ENCODE results near the gene RAB6B. TPM values are rescaled to one million over a fixed set of nuclear protein-coding genes. Genes with fewer than 3 reads are reported as not detected.

RAB6B gene
- total RNA-seq, 1 experiment from 2014 or later, result 0.30 TPM

DNA sequence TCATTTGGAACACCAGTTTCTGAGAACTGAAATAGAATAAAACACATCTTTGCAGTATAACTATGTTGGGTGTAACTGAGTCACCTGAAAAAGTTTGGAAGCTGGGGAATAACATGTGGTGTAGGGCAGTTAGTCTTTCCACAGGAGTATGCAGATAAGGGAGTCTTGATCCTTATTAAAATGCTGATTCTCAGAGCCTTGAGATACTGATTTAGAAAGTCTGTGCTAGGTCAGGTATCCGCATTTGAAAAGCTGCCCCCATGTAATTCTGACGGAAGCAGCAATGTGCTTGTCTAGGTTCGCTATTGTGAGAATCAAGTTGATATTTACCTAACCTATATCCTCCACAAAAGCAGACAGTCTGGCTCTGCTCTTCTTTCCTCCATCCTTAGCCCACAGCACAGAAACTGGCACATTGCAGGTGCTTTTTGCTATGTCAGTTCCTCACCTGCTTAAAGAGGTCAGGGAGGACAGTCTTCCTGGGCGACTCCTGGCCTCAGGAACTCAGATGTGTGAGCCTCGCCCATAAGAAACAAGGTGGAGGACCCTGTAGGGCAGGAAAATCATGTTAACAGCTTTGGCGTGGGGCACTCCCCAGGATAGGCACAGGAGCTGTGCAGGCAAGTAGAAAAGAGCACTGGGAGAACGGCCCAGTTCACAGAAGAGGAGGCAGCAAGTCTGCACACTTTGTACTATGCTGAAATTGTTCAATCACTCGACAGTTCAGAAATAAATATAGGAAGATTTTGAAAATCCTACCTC is 117.7 kb downstream of the RAB6B start:
- no peak for DNase-seq (ENCODE audit: extremely low read depth, low read depth)

DNA sequence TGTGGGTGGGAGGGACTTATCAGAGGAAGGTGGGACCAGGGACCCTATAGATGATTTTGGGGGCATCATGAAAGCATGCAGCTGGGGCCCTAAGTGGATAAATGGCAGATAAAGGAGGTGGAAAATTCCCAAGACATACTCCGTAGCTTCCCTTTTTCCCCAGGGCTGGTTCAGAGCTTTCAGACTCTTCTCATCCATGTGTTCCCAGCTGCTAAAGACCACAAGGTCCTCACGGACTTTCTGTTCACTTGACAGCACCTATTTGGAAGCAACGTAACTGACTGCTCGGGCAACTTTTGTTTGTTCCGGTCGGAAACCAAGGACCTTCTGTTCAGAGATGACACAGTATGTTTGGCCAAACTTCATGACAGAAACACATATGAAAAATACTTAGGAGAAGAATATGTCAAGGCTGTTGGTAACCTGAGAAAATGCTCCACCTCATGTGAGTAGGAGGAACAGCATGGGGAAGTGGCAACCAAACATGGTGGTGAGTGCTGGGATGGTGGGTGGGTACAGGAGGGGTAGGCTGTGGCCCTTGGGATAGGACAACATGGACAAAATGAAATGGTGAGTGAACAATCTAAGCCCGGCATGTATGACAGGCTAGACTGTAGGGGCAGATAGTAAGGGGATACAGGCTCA is 118.8 kb downstream of the RAB6B start:
- DNase-seq (ENCODE audit: extremely low read depth, low read depth), result no peak

- no peak for DNase-seq (ENCODE audit: extremely low read depth, low read depth)
Measured at GRCh38 chr3:133775835-133776234, 119.8 kb downstream of the RAB6B start.

GRCh38 chr3:133775309-133775708 is 120.4 kb downstream of the RAB6B start:
- DNase-seq (ENCODE audit: extremely low read depth, low read depth), result no peak

Other genes starting within 250 kb of the RAB6B start
- gene TOPBP1, start 233.9 kb downstream of the RAB6B start, total RNA-seq (2014; rRNA removed; shearing (Covaris generic)), result 31.9 and 33.1 TPM in 2 replicates
- under 0.01 TPM in 1 of 2 replicates, not detected in the other for gene TF, start 149.5 kb downstream of the RAB6B start, total RNA-seq (2014; rRNA removed; shearing (Covaris generic))
- 51.8 and 58.6 TPM in 2 replicates for gene SRPRB, start 90.1 kb downstream of the RAB6B start, total RNA-seq (2014; rRNA removed; shearing (Covaris generic))
- not detected in 2 replicates for gene SLCO2A1, start 134.0 kb upstream of the RAB6B start, total RNA-seq (2014; rRNA removed; shearing (Covaris generic))

Data from NCI-H460 (cell line).